Common myeloid progenitor, CD34-positive (primary cell): Measurements from ENCODE around the gene MEIS2.

ENCODE experiments used
- CTCF ChIA-PET: fragments of 350-600 bp; sonication (Branson Sonifier 250); formaldehyde crosslinking; loops from one replicate; lab custom pipeline; 2021; ENCODE audit warnings: antibody characterized with exemption; lab: Charles Lee
- POLR2A ChIA-PET: fragments of 350-600 bp; sonication (Branson Sonifier 250); formaldehyde crosslinking; loops from one replicate; lab custom pipeline; 2021; ENCODE audit warnings: antibody characterized with exemption; lab: Charles Lee
- DNase-seq, 3 donors: peaks; one replicate each; pipeline versions ENCODE4 v3.0.0 to v3.0.0-alpha.2; 2013
- H3K27ac ChIP-seq, 2 experiments: 1 replicate in 1 of 2; 2 replicates in 1 of 2; pipeline ENCODE4 v1.7.0; 2013; ENCODE audit warnings: inconsistent platforms in 2 of 2, low read length in 2 of 2, mild to moderate bottlenecking in 2 of 2, low read depth in 1 of 2, moderate library complexity in 1 of 2; ENCODE audit not compliant: severe bottlenecking in 2 of 2, insufficient read depth in 1 of 2, poor library complexity in 1 of 2
- H3K27me3 ChIP-seq, 5 experiments: replicated peaks in 2 of 5; 1 replicate in 3 of 5; 2 replicates in 2 of 5; pipeline versions ENCODE4 v1.6.1 to v1.7.0; 2013; ENCODE audit warnings: low read length in 4 of 5, mild to moderate bottlenecking in 2 of 5, moderate library complexity in 2 of 5, inconsistent platforms in 1 of 5; ENCODE audit not compliant: insufficient read depth in 5 of 5, control insufficient read depth in 4 of 5
- H3K36me3 ChIP-seq, 4 experiments: 1 replicate in 2 of 4; 2 replicates in 2 of 4; pipeline versions ENCODE4 v1.6.1 to v1.7.0; 2013; ENCODE audit warnings: low read length in 3 of 4, control low read depth in 1 of 4, mild to moderate bottlenecking in 1 of 4; ENCODE audit not compliant: control insufficient read depth in 4 of 4, insufficient read depth in 4 of 4
- H3K4me1 ChIP-seq, 4 experiments: 1 replicate in 3 of 4; 2 replicates in 1 of 4; pipeline versions ENCODE4 v1.6.1 to v1.7.1; 2013; ENCODE audit warnings: low read length in 3 of 4, mild to moderate bottlenecking in 3 of 4, control low read depth in 1 of 4, inconsistent platforms in 1 of 4, moderate library complexity in 1 of 4; ENCODE audit not compliant: control insufficient read depth in 4 of 4, insufficient read depth in 4 of 4; ENCODE audit errors: control extremely low read depth in 1 of 4
- H3K4me3 ChIP-seq, 7 experiments: 1 replicate in 4 of 7; 2 replicates in 3 of 7; pipeline versions ENCODE4 v1.5.1 to v1.7.0; 2013; ENCODE audit warnings: mild to moderate bottlenecking in 7 of 7, low read length in 6 of 7, moderate library complexity in 6 of 7, inconsistent platforms in 2 of 7, low read depth in 2 of 7, control low read depth in 1 of 7; ENCODE audit not compliant: insufficient read depth in 4 of 7, control insufficient read depth in 1 of 7; ENCODE audit errors: extremely low read depth in 1 of 7
- H3K9me3 ChIP-seq, 5 experiments: 1 replicate in 4 of 5; 2 replicates in 1 of 5; pipeline versions ENCODE4 v1.6.1 to v1.7.1; 2013; ENCODE audit warnings: low read length in 4 of 5, mild to moderate bottlenecking in 2 of 5, inconsistent platforms in 1 of 5, low read depth in 1 of 5, moderate library complexity in 1 of 5; ENCODE audit not compliant: control insufficient read depth in 4 of 5, insufficient read depth in 2 of 5; ENCODE audit errors: control extremely low read depth in 1 of 5
- WGBS: methylation state at CpG from one replicate; pipeline ENCODE4 v1.1.5; 2013; ENCODE audit not compliant: insufficient coverage; 5-methylcytosine and 5-hydroxymethylcytosine counted together

MEIS2 gene

GRCh38 chr15:37109168-37109871, 9.0 kb upstream of the MEIS2 start:
- Histone ChIP-seq H3K36me3 (no peaks in the 10 kb centered on the region), H3K4me1 (peaks cover 0 to 10% (median 4%) of the 10 kb centered on the region in 4 experiments), H3K9me3 (peaks cover 0 to 2% (median 0%) of the 10 kb centered on the region in 5 experiments), H3K27ac (no peak overlapping the region), H3K4me3 (no peak overlapping the region), H3K27me3 (peaks cover 48 to 99% (median 84%) of the 10 kb centered on the region in 5 experiments)
- DNase-seq = no peak
- POLR2A ChIA-PET = no interaction called here
- CTCF ChIA-PET = interaction anchor here (1.0 to 1.9 kb wide), 4 partner anchors 10 to 1354 kb away, joined by 3 to 5 read pairs (median 4); no protein-coding TSS in a partner anchor
- 9% methylated on average over 12 of the region's 18 CpGs for WGBS

- no peak overlapping the region for H3K27ac ChIP-seq
- CTCF ChIA-PET = interaction anchor here (1.0 to 1.9 kb wide), 4 partner anchors 10 to 1353 kb away, joined by 3 to 5 read pairs (median 4); no protein-coding TSS in a partner anchor
- no peak for DNase-seq
- 46% methylated on average over 6 of the region's 15 CpGs for WGBS
- no peak overlapping the region for H3K4me3 ChIP-seq
- peaks cover 0 to 10% (median 4%) of the 10 kb centered on the region in 4 experiments for H3K4me1 ChIP-seq
- peaks cover 49 to 100% (median 85%) of the 10 kb centered on the region in 5 experiments for H3K27me3 ChIP-seq
- peaks cover 0 to 2% (median 0%) of the 10 kb centered on the region in 5 experiments for H3K9me3 ChIP-seq
- no peaks in the 10 kb centered on the region for H3K36me3 ChIP-seq
- POLR2A ChIA-PET = no interaction called here
Measured at GRCh38 chr15:37108381-37109167, 8.2 kb upstream of the MEIS2 start.

DNA sequence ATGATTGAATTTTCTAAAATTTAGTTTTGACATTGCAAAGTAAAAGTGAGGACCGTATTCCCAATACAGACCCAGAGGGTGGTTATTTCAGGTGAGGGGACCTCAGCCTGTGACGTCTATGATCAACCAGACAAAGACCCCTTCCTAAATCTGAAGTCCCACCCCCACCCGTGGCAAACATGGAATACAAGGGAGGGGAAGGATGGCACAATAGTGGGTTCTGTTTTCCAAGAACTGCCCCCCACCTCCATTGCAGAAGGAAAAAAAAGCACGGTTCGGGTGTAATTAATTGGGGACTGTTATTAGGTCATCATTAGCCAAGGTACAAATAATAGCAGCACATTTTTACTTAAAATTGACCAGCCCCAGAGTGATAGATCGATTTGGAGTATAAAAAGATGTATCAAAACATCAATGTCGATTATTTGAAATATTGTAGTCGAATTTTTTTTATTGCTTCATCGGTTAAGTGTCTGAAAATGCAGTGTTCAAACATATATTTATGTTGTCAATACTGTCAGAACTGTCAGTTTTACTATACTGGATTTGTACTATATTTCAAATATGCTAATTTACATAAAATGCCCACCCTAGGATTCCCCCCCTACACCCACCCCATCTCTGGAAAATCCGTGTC, 7.5 kb upstream of the MEIS2 start:
- peaks cover 0 to 10% (median 4%) of the 10 kb centered on the region in 4 experiments for H3K4me1 ChIP-seq
- peaks cover 0 to 2% (median 0%) of the 10 kb centered on the region in 5 experiments for H3K9me3 ChIP-seq
- DNase-seq = no peak
- H3K27ac ChIP-seq = no peak overlapping the region
- H3K27me3 ChIP-seq = peaks cover 45 to 100% (median 82%) of the 10 kb centered on the region in 5 experiments
- no peak overlapping the region for H3K4me3 ChIP-seq
- ChIA-PET POLR2A (no interaction called here), CTCF (interaction anchor here (0.9 to 1.8 kb wide), 2 partner anchors 224 to 1589 kb away, joined by 3 to 5 read pairs; no protein-coding TSS in a partner anchor)
- no peaks in the 10 kb centered on the region for H3K36me3 ChIP-seq
- 10% methylated on average over 1 of the region's 10 CpGs for WGBS

GRCh38 chr15:37107071-37107743, 6.9 kb upstream of the MEIS2 start:
- H3K4me3 ChIP-seq = no peak overlapping the region
- no peak for DNase-seq
- peaks cover 0 to 2% (median 0%) of the 10 kb centered on the region in 5 experiments for H3K9me3 ChIP-seq
- H3K36me3 ChIP-seq = no peaks in the 10 kb centered on the region
- peaks cover 41 to 100% (median 80%) of the 10 kb centered on the region in 5 experiments for H3K27me3 ChIP-seq
- no peak overlapping the region for H3K27ac ChIP-seq
- 0% methylated on average over 1 of the region's 25 CpGs for WGBS
- POLR2A ChIA-PET = no interaction called here
- H3K4me1 ChIP-seq = peaks cover 0 to 11% (median 7%) of the 10 kb centered on the region in 4 experiments
- CTCF ChIA-PET = interaction anchor here (0.8 to 3.5 kb wide), 4 partner anchors 12 to 1588 kb away, joined by 3 to 10 read pairs (median 4); no protein-coding TSS in a partner anchor

DNA sequence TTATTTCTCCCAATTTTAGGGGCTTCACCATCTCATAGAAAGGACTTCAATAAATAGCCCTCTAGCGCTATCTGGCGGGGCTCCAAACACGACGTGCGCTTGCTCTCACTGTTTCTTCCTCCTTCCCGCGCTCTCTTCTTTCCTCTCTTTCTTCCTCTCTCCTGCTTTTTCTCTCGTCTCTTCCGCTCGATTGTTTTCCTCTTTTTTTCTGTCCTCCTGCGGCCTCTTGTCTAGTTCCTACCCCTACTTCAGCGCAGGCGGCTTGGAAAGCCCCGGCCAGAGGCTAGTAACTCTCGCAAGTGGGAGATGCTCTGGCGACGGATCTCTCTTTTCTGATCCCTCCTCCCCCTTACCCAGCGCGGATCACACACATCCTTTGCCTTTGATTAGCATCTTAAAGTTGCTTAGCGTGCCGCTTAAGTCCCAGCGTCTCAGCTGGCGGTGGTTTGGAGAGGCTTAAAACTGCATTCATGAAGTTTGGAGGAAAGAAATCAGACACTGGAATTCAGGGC, 6.2 kb upstream of the MEIS2 start:
- Histone ChIP-seq H3K27ac (no peak overlapping the region), H3K4me1 (peaks cover 0 to 15% (median 10%) of the 10 kb centered on the region in 4 experiments), H3K4me3 (no peak overlapping the region), H3K9me3 (no peaks in the 10 kb centered on the region), H3K27me3 (peaks cover 38 to 99% (median 76%) of the 10 kb centered on the region in 5 experiments), H3K36me3 (no peaks in the 10 kb centered on the region)
- WGBS = 5% methylated on average over 23 of the region's 23 CpGs
- peak in 2 of 3 donors; percentile 61 to 66 for DNase-seq
- ChIA-PET POLR2A (no interaction called here), CTCF (interaction anchor here (0.8 to 3.5 kb wide), 6 partner anchors 11 to 1587 kb away, joined by 3 to 10 read pairs (median 4); no protein-coding TSS in a partner anchor)

DNA sequence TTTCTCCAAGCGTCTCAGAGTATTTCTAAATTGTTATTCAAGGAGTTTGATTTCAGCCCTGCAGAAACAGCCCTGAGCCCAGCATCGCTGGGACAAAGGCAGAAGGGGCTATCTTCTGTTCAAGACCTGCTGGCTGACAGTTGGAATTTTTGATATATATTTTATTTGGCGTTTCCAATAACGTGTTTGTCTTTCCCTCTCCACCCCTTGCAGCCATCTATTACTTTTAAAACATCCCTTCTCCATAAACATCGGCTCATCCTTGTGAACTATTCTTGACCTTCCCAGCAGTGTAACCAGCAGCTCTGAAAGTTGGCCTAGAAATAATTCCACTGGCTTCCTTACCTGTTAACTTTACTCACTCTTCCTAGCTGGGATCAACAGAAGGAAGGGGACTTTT, 5.5 kb upstream of the MEIS2 start:
- ChIA-PET POLR2A (no interaction called here), CTCF (interaction anchor here (1.2 to 3.5 kb wide), 4 partner anchors 8 to 223 kb away, joined by 3 to 10 read pairs (median 4); no protein-coding TSS in a partner anchor)
- WGBS = 57% methylated on average over 1 of the region's 5 CpGs
- H3K9me3 ChIP-seq = no peaks in the 10 kb centered on the region
- no peak overlapping the region for H3K27ac ChIP-seq
- peaks cover 37 to 99% (median 73%) of the 10 kb centered on the region in 5 experiments for H3K27me3 ChIP-seq
- H3K4me1 ChIP-seq = peaks cover 0 to 19% (median 15%) of the 10 kb centered on the region in 4 experiments
- no peak overlapping the region for H3K4me3 ChIP-seq
- H3K36me3 ChIP-seq = no peaks in the 10 kb centered on the region
- no peak for DNase-seq
